ENCODE results near the gene KIF5C.

GRCh38 chr2:149015926-149016563 is 141.0 kb downstream of the KIF5C start:
- TF ChIP-seq CTCF (conservative IDR thresholded peaks at IDR 0.05), result no peak
- no peak for TF ChIP-seq ZFX (IDR thresholded peaks at IDR 0.05)

Measured in C4-2B (cell line).